Thyroid gland (tissue), 4 donors: ENCODE results near the gene GHDC.
"Not testable (repeated sequence)": the region's sequence is repeated elsewhere in the genome, so short reads cannot be mapped to it uniquely, and the experiment has no call there.

ENCODE experiments used
- CTCF ChIP-seq, 6 experiments: fragments of 200-600 bp in 3 of 6; fragments of 450-650 bp in 3 of 6; sonication (generic) in 3 of 6; IDR thresholded peaks; one replicate each; pipeline ENCODE4 v1.5.1; 2016 to 2019; ENCODE audit warnings: antibody characterized with exemption in 6 of 6, mild to moderate bottlenecking in 2 of 6, inconsistent platforms in 1 of 6, moderate library complexity in 1 of 6
- POLR2A ChIP-seq, 2 donors: fragments of 450-650 bp; IDR thresholded peaks; one replicate each; pipeline ENCODE4 v1.6.1; 2017; ENCODE audit warnings: antibody characterized with exemption in 2 of 2, mild to moderate bottlenecking in 2 of 2, moderate library complexity in 1 of 2

GRCh38 chr17:42219280-42219679 is 25.0 kb upstream of the GHDC start:
- not testable (repeated sequence) for TF ChIP-seq POLR2A, CTCF (IDR thresholded peaks at IDR 0.05)
